Thoracic aorta (tissue), 2 donors: ENCODE results near the gene ZNF32. TPM values are rescaled to one million over a fixed set of nuclear protein-coding genes. Genes with fewer than 3 reads are reported as not detected.
"Not testable (repeated sequence)": the region's sequence is repeated elsewhere in the genome, so short reads cannot be mapped to it uniquely, and the experiment has no call there.

Experiments
- ATAC-seq: fragments of 150-250 bp; one replicate; pipeline ENCODE4 v1.8.0; 2017; ENCODE audit warnings: low read depth; ENCODE audit not compliant: insufficient number of reproducible peaks, low FRiP score
- DNase-seq: peaks from one replicate; pipeline ENCODE4 v3.0.0-alpha.2; 2020; ENCODE audit warnings: low spot score
- H3K27ac ChIP-seq, 2 donors: fragments of 200-600 bp; sonication (generic); 1 replicate in 1 of 2; 2 replicates in 1 of 2; pipeline ENCODE4 v1.5.1; 2016; ENCODE audit warnings: mild to moderate bottlenecking in 2 of 2, moderate library complexity in 2 of 2
- H3K27me3 ChIP-seq: fragments of 200-600 bp; sonication (generic); replicated peaks from 2 replicates; pipeline ENCODE4 v1.6.0; 2016; ENCODE audit warnings: mild to moderate bottlenecking; ENCODE audit not compliant: insufficient read depth
- H3K36me3 ChIP-seq: fragments of 200-600 bp; sonication (generic); one replicate; pipeline ENCODE4 v1.5.1; 2016
- H3K4me1 ChIP-seq, 2 donors: fragments of 200-600 bp; sonication (generic); 1 replicate in 1 of 2; 2 replicates in 1 of 2; pipeline versions ENCODE4 v1.5.1 to v1.6.0; 2016; ENCODE audit warnings: low read depth in 2 of 2, mild to moderate bottlenecking in 1 of 2; ENCODE audit not compliant: control insufficient read depth in 1 of 2
- H3K4me3 ChIP-seq: fragments of 200-600 bp; sonication (generic); 2 replicates; pipeline ENCODE4 v1.5.1; 2016; ENCODE audit warnings: mild to moderate bottlenecking
- H3K9me3 ChIP-seq: fragments of 200-600 bp; sonication (generic); 2 replicates; pipeline ENCODE4 v1.5.1; 2016
- CTCF ChIP-seq: fragments of 200-600 bp; sonication (generic); IDR thresholded peaks from one replicate; pipeline ENCODE4 v1.5.1; 2019; ENCODE audit warnings: antibody characterized with exemption
- total RNA-seq, 2 donors: library from RNA; depleted of rRNA; stranded (reverse); fragments of >200 nt; gene quantifications; one replicate each; pipeline versions ENCODE4 v1.1.0 to v1.2.3, GENCODE V29; 2016

The ZNF32 gene
- total RNA-seq, 2 donors from 2014 or later: 19.6 to 22.9 TPM

GRCh38 chr10:43645866-43646265, 2.8 kb downstream of the ZNF32 start:
- Histone ChIP-seq H3K27me3 (no peaks in the 10 kb centered on the region), H3K36me3 (peaks cover 37% of the 10 kb centered on the region), H3K4me3 (no peak overlapping the region), H3K9me3 (peaks cover 40% of the 10 kb centered on the region), H3K27ac (no peak overlapping the region), H3K4me1 (peaks cover 6 to 14% of the 10 kb centered on the region in 2 donors)
- no peak for TF ChIP-seq CTCF
- ATAC-seq: no peak
- DNase-seq: no peak

GRCh38 chr10:43644252-43644651, 4.4 kb downstream of the ZNF32 start:
- peaks cover 6 to 9% of the 10 kb centered on the region in 2 donors for H3K4me1 ChIP-seq
- no peak for TF ChIP-seq CTCF
- H3K9me3 ChIP-seq: peaks cover 43% of the 10 kb centered on the region
- peak overlapping the region; percentile 9 for H3K4me3 ChIP-seq
- H3K27me3 ChIP-seq: no peaks in the 10 kb centered on the region
- H3K36me3 ChIP-seq: peaks cover 37% of the 10 kb centered on the region
- no peak for DNase-seq
- no peak overlapping the region for H3K27ac ChIP-seq
- ATAC-seq: no peak

- Histone ChIP-seq H3K27me3 (no peaks in the 10 kb centered on the region), H3K36me3 (peaks cover 32% of the 10 kb centered on the region), H3K4me3 (no peak overlapping the region), H3K27ac (no peak overlapping the region), H3K4me1 (no peaks in the 10 kb centered on the region), H3K9me3 (peaks cover 44% of the 10 kb centered on the region)
- no peak for TF ChIP-seq CTCF
- ATAC-seq (no peak), DNase-seq (no peak)
Measured at GRCh38 chr10:43640603-43641002, 8.1 kb downstream of the ZNF32 start.

GRCh38 chr10:43635816-43636215, 12.9 kb downstream of the ZNF32 start:
- DNase-seq, ATAC-seq, H3K36me3 ChIP-seq, H3K4me3 ChIP-seq, H3K4me1 ChIP-seq, H3K27me3 ChIP-seq, H3K27ac ChIP-seq: not testable (repeated sequence)
- H3K9me3 ChIP-seq: peaks cover 15% of the 10 kb centered on the region

- Histone ChIP-seq H3K36me3 (no peaks in the 10 kb centered on the region), H3K27ac (no peak overlapping the region), H3K27me3 (no peaks in the 10 kb centered on the region), H3K4me1 (no peaks in the 10 kb centered on the region), H3K4me3 (no peak overlapping the region), H3K9me3 (peaks cover 2% of the 10 kb centered on the region)
- ATAC-seq (no peak), DNase-seq (no peak)
- TF ChIP-seq CTCF: no peak
Measured at GRCh38 chr10:43628956-43629355, 19.7 kb downstream of the ZNF32 start.

- peaks cover under 1% of the 10 kb centered on the region for H3K9me3 ChIP-seq
- H3K36me3 ChIP-seq: no peaks in the 10 kb centered on the region
- no peak for TF ChIP-seq CTCF
- DNase-seq (no peak), ATAC-seq (no peak)
- no peaks in the 10 kb centered on the region for H3K4me1 ChIP-seq
- H3K4me3 ChIP-seq: no peak overlapping the region
- no peak overlapping the region for H3K27ac ChIP-seq
- H3K27me3 ChIP-seq: no peaks in the 10 kb centered on the region
Measured at GRCh38 chr10:43627942-43628341, 20.7 kb downstream of the ZNF32 start.
